Loucy (cell line): Measurements from ENCODE around the gene C4orf36.

ENCODE experiments used
- H2AFZ ChIP-seq: fragments of 200-600 bp; sonication (generic); 2 replicates; pipeline ENCODE4 v1.6.0; 2016; ENCODE audit warnings: antibody characterized with exemption, mild to moderate bottlenecking, low read length, moderate library complexity
- H3F3A ChIP-seq: fragments of 200-600 bp; 2 replicates; pipeline ENCODE4 v1.6.0; 2016; ENCODE audit warnings: antibody characterized with exemption, low read depth, mild to moderate bottlenecking
- H3K27me3 ChIP-seq: fragments of 200-600 bp; sonication (generic); 2 replicates; pipeline ENCODE4 v1.6.1; 2014; ENCODE audit warnings: low read length, mild to moderate bottlenecking; ENCODE audit not compliant: insufficient read depth, poor library complexity, severe bottlenecking
- H3K36me3 ChIP-seq: fragments of 200-600 bp; sonication (generic); 2 replicates; pipeline ENCODE4 v1.6.1; 2016; ENCODE audit warnings: low read length; ENCODE audit not compliant: insufficient read depth
- H3K4me1 ChIP-seq: fragments of 200-600 bp; sonication (generic); 2 replicates; pipeline ENCODE4 v1.5.1; 2014; ENCODE audit warnings: low read length, mild to moderate bottlenecking; ENCODE audit not compliant: insufficient read depth, poor library complexity, severe bottlenecking
- H3K4me2 ChIP-seq: fragments of 200-600 bp; sonication (generic); 2 replicates; pipeline ENCODE4 v1.6.0; 2014; ENCODE audit warnings: antibody characterized with exemption, low read length, low read depth, mild to moderate bottlenecking; ENCODE audit not compliant: poor library complexity, severe bottlenecking
- H3K4me3 ChIP-seq: fragments of 200-600 bp; sonication (generic); 2 replicates; pipeline ENCODE4 v1.5.1; 2014; ENCODE audit warnings: low read length, mild to moderate bottlenecking, mixed read lengths; ENCODE audit not compliant: poor library complexity, severe bottlenecking
- H3K79me2 ChIP-seq: fragments of 200-600 bp; sonication (generic); 2 replicates; pipeline ENCODE4 v1.6.1; 2014; ENCODE audit warnings: low read length; ENCODE audit not compliant: insufficient read depth
- H3K9ac ChIP-seq: fragments of 200-600 bp; sonication (generic); 2 replicates; pipeline ENCODE4 v1.6.0; 2014; ENCODE audit warnings: mild to moderate bottlenecking, low read depth, low read length, moderate library complexity; ENCODE audit not compliant: poor library complexity, severe bottlenecking
- H3K9me2 ChIP-seq: fragments of 200-600 bp; sonication (generic); replicated peaks from 2 replicates; pipeline ENCODE4 v1.6.1; 2016; ENCODE audit warnings: low read depth, low read length, mixed read lengths
- H3K9me3 ChIP-seq: fragments of 200-600 bp; sonication (generic); 2 replicates; pipeline ENCODE4 v1.6.1; 2014; ENCODE audit warnings: mild to moderate bottlenecking, antibody characterized with exemption, low read length, low read depth; ENCODE audit not compliant: insufficient read depth
- H4K20me1 ChIP-seq: fragments of 200-600 bp; sonication (generic); 2 replicates; pipeline ENCODE4 v1.6.0; 2014; ENCODE audit warnings: antibody characterized with exemption, low read length, mild to moderate bottlenecking; ENCODE audit not compliant: insufficient read depth, poor library complexity, severe bottlenecking
- EZH2phosphoT487 ChIP-seq: fragments of 200-600 bp; IDR thresholded peaks from 2 replicates; pipeline ENCODE4 v1.6.1; 2018; ENCODE audit warnings: antibody characterized with exemption, mild to moderate bottlenecking, moderate library complexity, borderline replicate concordance
- TF ChIP-seq, protein P1 (sequence below): fragments of 200-600 bp; sonication (generic); conservative IDR thresholded peaks from 2 replicates; pipeline ENCODE4 v1.5.1; 2014; ENCODE audit warnings: mild to moderate bottlenecking, antibody characterized with exemption, low read length

C4orf36 gene

DNA sequence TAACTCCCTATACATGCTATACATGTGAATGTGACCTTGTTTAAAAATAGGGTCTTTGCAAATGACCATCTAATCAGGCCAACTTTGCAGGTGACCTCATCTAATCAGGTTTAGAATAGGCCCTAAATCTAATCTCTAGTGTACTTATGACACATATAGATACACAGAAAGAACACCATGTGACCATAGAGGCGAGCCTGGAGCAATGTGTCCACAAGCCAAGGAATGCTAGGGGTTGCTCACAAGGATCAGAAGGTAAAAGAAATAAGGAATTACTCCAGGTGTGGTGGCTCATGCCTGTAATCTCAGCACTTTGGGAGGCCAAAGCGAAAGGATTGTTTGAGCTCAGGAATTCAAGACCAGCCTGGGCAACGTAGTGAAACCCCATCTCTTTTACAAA, 9.6 kb upstream of the C4orf36 start:
- Histone ChIP-seq H2AFZ (no peak overlapping the region), H3K9ac (no peak overlapping the region), H3F3A (no peaks in the 10 kb centered on the region), H3K9me3 (no peaks in the 10 kb centered on the region), H3K79me2 (no peaks in the 10 kb centered on the region), H4K20me1 (no peaks in the 10 kb centered on the region), H3K9me2 (no peaks in the 10 kb centered on the region), H3K27me3 (no peaks in the 10 kb centered on the region), H3K4me2 (no peak overlapping the region), H3K4me1 (no peaks in the 10 kb centered on the region), H3K36me3 (no peaks in the 10 kb centered on the region), H3K4me3 (no peak overlapping the region)
- TF ChIP-seq, protein P1, sequence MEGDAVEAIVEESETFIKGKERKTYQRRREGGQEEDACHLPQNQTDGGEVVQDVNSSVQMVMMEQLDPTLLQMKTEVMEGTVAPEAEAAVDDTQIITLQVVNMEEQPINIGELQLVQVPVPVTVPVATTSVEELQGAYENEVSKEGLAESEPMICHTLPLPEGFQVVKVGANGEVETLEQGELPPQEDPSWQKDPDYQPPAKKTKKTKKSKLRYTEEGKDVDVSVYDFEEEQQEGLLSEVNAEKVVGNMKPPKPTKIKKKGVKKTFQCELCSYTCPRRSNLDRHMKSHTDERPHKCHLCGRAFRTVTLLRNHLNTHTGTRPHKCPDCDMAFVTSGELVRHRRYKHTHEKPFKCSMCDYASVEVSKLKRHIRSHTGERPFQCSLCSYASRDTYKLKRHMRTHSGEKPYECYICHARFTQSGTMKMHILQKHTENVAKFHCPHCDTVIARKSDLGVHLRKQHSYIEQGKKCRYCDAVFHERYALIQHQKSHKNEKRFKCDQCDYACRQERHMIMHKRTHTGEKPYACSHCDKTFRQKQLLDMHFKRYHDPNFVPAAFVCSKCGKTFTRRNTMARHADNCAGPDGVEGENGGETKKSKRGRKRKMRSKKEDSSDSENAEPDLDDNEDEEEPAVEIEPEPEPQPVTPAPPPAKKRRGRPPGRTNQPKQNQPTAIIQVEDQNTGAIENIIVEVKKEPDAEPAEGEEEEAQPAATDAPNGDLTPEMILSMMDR, result no peak
- TF ChIP-seq EZH2phosphoT487, result no peak

DNA sequence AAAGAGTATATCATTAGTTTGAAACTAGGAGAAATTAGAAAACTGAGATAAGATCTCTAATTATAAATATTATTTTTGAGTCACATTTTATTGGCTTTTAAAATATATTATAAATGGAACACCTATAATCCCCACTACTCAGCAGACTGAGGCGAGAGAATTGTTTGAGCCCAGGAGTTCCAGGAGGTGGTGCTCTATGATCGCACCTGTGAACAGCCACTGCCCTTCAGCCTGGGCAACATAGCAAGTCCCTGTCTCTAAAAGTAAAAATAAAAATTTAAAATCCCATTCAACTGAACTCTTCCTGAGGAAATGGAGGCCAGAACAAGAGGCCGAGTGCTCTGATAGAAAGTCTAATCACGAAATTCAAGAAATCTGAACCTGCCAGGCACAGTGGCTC, 6.3 kb upstream of the C4orf36 start:
- no peaks in the 10 kb centered on the region for H4K20me1 ChIP-seq
- H3K4me1 ChIP-seq, result no peaks in the 10 kb centered on the region
- H3K9me3 ChIP-seq, result no peaks in the 10 kb centered on the region
- H3K27me3 ChIP-seq, result no peaks in the 10 kb centered on the region
- H3K4me3 ChIP-seq, result no peak overlapping the region
- H3K36me3 ChIP-seq, result no peaks in the 10 kb centered on the region
- H3K4me2 ChIP-seq, result no peak overlapping the region
- no peaks in the 10 kb centered on the region for H3K79me2 ChIP-seq
- H3K9ac ChIP-seq, result no peak overlapping the region
- no peaks in the 10 kb centered on the region for H3F3A ChIP-seq
- no peak overlapping the region for H2AFZ ChIP-seq
- TF ChIP-seq, protein P1, result 0 out of 2 replicates have a peak, but pooled peaks have one; percentile 29
- TF ChIP-seq EZH2phosphoT487, result no peak
- H3K9me2 ChIP-seq, result no peaks in the 10 kb centered on the region

DNA sequence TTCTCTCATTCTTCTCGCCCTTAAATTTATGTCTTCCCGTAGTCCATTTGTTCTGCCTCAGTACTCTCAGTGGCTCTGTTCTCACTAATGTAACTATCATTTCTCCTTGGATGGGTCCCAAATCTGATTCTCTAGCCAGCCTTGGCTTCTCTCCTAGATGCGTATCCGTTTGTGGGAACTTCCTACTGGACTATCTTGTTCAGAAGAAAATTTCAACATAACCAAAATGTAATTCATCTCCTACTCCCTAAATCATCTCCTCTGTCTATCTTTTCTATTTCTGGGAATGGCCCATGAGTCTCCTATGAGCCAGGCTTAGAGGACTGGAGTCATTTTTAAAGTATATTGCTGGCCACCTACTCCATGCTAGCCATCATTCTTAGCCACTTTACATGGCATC, 4.4 kb upstream of the C4orf36 start:
- Histone ChIP-seq H3K4me3 (no peak overlapping the region), H3K9me3 (no peaks in the 10 kb centered on the region), H3K9me2 (no peaks in the 10 kb centered on the region), H4K20me1 (no peaks in the 10 kb centered on the region), H3K79me2 (no peaks in the 10 kb centered on the region), H2AFZ (no peak overlapping the region), H3F3A (no peaks in the 10 kb centered on the region), H3K9ac (no peak overlapping the region), H3K4me2 (no peak overlapping the region), H3K27me3 (no peaks in the 10 kb centered on the region), H3K36me3 (no peaks in the 10 kb centered on the region), H3K4me1 (peaks cover 11% of the 10 kb centered on the region)
- TF ChIP-seq, protein P1, result no peak
- TF ChIP-seq EZH2phosphoT487, result no peak
